ENCODE data around the gene OR6M1. TPM values are rescaled to one million over a fixed set of nuclear protein-coding genes. Genes with fewer than 3 reads are reported as not detected.

OR6M1 gene
- total RNA-seq, 4 donors from 2014 or later = not detected

GRCh38 chr11:123839131-123839530, 33.0 kb upstream of the OR6M1 start:
- no peaks in the 10 kb centered on the region for H3K27me3 ChIP-seq
- H3K27ac ChIP-seq = no peak overlapping the region
- no peaks in the 10 kb centered on the region for H3K4me1 ChIP-seq
- no peaks in the 10 kb centered on the region for H3K36me3 ChIP-seq
- WGBS, 2 donors = 74 to 84% methylated on average over 5 of the region's 5 CpGs
- TF ChIP-seq CTCF (IDR thresholded peaks at IDR 0.05) (no peak), POLR2A (IDR thresholded peaks at IDR 0.05) (no peak)
- DNase-seq = no peak
- intact Hi-C loops (cut with DNase I) = no loop called here
- H3K9me3 ChIP-seq = no peaks in the 10 kb centered on the region
- no peak overlapping the region for H3K4me3 ChIP-seq (replicated peaks in 1 of 3)

- no peak for TF ChIP-seq POLR2A (IDR thresholded peaks at IDR 0.05)
- no peak for TF ChIP-seq CTCF (IDR thresholded peaks at IDR 0.05)
- Histone ChIP-seq H3K4me3 (replicated peaks in 1 of 3) (no peak overlapping the region), H3K27me3 (no peaks in the 10 kb centered on the region), H3K9me3 (no peaks in the 10 kb centered on the region), H3K27ac (no peak overlapping the region), H3K4me1 (no peaks in the 10 kb centered on the region), H3K36me3 (no peaks in the 10 kb centered on the region)
- DNase-seq = no peak
- intact Hi-C loops (cut with DNase I) = no loop called here
- WGBS, 2 donors = 40 to 52% methylated on average over 1 of the region's 1 CpG
Observed at GRCh38 chr11:123838659-123839058, 32.5 kb upstream of the OR6M1 start.

- H3K4me1 ChIP-seq = no peaks in the 10 kb centered on the region
- WGBS, 2 donors = 52 to 58% methylated on average over 3 of the region's 3 CpGs
- TF ChIP-seq POLR2A (IDR thresholded peaks at IDR 0.05) (no peak), CTCF (IDR thresholded peaks at IDR 0.05) (no peak)
- intact Hi-C loops (cut with DNase I) = no loop called here
- no peaks in the 10 kb centered on the region for H3K27me3 ChIP-seq
- no peak overlapping the region for H3K27ac ChIP-seq
- H3K4me3 ChIP-seq (replicated peaks in 1 of 3) = no peak overlapping the region
- no peaks in the 10 kb centered on the region for H3K36me3 ChIP-seq
- no peak for DNase-seq
- no peaks in the 10 kb centered on the region for H3K9me3 ChIP-seq
Observed at GRCh38 chr11:123838199-123838598, 32.0 kb upstream of the OR6M1 start.

- H3K27me3 ChIP-seq = no peaks in the 10 kb centered on the region
- H3K27ac ChIP-seq = no peak overlapping the region
- no peaks in the 10 kb centered on the region for H3K36me3 ChIP-seq
- 82 to 83% methylated on average over 2 of the region's 2 CpGs for WGBS, 2 donors
- H3K4me3 ChIP-seq (replicated peaks in 1 of 3) = no peak overlapping the region
- H3K9me3 ChIP-seq = no peaks in the 10 kb centered on the region
- DNase-seq = no peak
- H3K4me1 ChIP-seq = no peaks in the 10 kb centered on the region
- TF ChIP-seq POLR2A (IDR thresholded peaks at IDR 0.05) = no peak
- TF ChIP-seq CTCF (IDR thresholded peaks at IDR 0.05) = no peak
- intact Hi-C loops (cut with DNase I) = no loop called here
Observed at GRCh38 chr11:123833095-123833494, 26.9 kb upstream of the OR6M1 start.

- WGBS, 2 donors = 82 to 85% methylated on average over 2 to 7 of the region's 7 CpGs
- Histone ChIP-seq H3K9me3 (no peaks in the 10 kb centered on the region), H3K27me3 (no peaks in the 10 kb centered on the region), H3K27ac (no peak overlapping the region), H3K36me3 (no peaks in the 10 kb centered on the region), H3K4me1 (no peaks in the 10 kb centered on the region), H3K4me3 (replicated peaks in 1 of 3) (no peak overlapping the region)
- TF ChIP-seq POLR2A (IDR thresholded peaks at IDR 0.05) (no peak), CTCF (IDR thresholded peaks at IDR 0.05) (no peak)
- no peak for DNase-seq
- intact Hi-C loops (cut with DNase I) = no loop called here
Observed at GRCh38 chr11:123829745-123830144, 23.6 kb upstream of the OR6M1 start.

Data from thyroid gland (tissue), 4 donors.